ENCODE results near the gene HTR3A. TPM values are rescaled to one million over a fixed set of nuclear protein-coding genes. Genes with fewer than 3 reads are reported as not detected.

Gene HTR3A
- total and polyA plus RNA-seq, 10 donors, result 0.38 to 2.9 (median 0.57) TPM; not detected in 1

DNA sequence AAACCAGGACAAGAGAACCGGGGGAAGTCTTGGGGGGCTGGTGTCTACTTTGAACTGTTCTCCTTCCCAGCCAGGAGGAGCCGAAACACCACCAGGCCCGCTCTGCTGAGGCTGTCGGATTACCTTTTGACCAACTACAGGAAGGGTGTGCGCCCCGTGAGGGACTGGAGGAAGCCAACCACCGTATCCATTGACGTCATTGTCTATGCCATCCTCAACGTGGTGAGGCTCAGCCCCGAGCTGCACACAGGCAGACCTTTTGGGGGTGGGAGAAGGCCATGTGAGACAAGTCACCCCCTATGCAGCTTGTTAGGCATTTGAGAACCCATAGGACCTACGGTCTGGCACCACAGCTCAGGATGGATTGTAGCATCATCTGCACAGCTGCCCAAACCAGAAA is 2.8 kb downstream of the HTR3A start:
- peak overlapping the region in 4 of 8 donors; percentile 24 to 79 (median 56) for H3K27ac ChIP-seq
- H3K4me3 ChIP-seq, result no peak overlapping the region
- peak; percentile 82 for DNase-seq
- TF ChIP-seq, protein P1, sequence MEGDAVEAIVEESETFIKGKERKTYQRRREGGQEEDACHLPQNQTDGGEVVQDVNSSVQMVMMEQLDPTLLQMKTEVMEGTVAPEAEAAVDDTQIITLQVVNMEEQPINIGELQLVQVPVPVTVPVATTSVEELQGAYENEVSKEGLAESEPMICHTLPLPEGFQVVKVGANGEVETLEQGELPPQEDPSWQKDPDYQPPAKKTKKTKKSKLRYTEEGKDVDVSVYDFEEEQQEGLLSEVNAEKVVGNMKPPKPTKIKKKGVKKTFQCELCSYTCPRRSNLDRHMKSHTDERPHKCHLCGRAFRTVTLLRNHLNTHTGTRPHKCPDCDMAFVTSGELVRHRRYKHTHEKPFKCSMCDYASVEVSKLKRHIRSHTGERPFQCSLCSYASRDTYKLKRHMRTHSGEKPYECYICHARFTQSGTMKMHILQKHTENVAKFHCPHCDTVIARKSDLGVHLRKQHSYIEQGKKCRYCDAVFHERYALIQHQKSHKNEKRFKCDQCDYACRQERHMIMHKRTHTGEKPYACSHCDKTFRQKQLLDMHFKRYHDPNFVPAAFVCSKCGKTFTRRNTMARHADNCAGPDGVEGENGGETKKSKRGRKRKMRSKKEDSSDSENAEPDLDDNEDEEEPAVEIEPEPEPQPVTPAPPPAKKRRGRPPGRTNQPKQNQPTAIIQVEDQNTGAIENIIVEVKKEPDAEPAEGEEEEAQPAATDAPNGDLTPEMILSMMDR (IDR thresholded peaks at IDR 0.05 in 8 of 11, conservative IDR thresholded peaks at IDR 0.05 in 3 of 11), result no peak
- TF ChIP-seq POLR2AphosphoS5 (IDR thresholded peaks at IDR 0.05) (peak in 2 of 3 donors; percentile 59 to 67), POLR2A (IDR thresholded peaks at IDR 0.05) (no peak)
- WGBS, 5 donors, result 70 to 79% (median 74%) methylated on average over 9 to 11 of the region's 11 CpGs
- intact Hi-C loops (cut with DNase I; ENCODE audit: low total_unique reads), result no loop called here
- peaks cover 0 to 56% (median 15%) of the 10 kb centered on the region in 6 donors for H3K4me1 ChIP-seq
- no peaks in the 10 kb centered on the region for H3K9me3 ChIP-seq
- no peaks in the 10 kb centered on the region for H3K36me3 ChIP-seq
- H3K27me3 ChIP-seq (replicated peaks in 1 of 7), result peaks cover 0 to 15% (median 0%) of the 10 kb centered on the region in 7 donors

- Histone ChIP-seq H3K4me1 (peaks cover 0 to 54% (median 15%) of the 10 kb centered on the region in 6 donors), H3K36me3 (no peaks in the 10 kb centered on the region), H3K9me3 (no peaks in the 10 kb centered on the region), H3K27me3 (replicated peaks in 1 of 7) (peaks cover 0 to 15% (median 0%) of the 10 kb centered on the region in 7 donors), H3K4me3 (no peak overlapping the region), H3K27ac (no peak overlapping the region)
- WGBS, 5 donors, result 56 to 69% (median 61%) methylated on average over 1 of the region's 1 CpG
- intact Hi-C loops (cut with DNase I; ENCODE audit: low total_unique reads), result no loop called here
- no peak for DNase-seq
- TF ChIP-seq, protein P1 (IDR thresholded peaks at IDR 0.05 in 8 of 11, conservative IDR thresholded peaks at IDR 0.05 in 3 of 11), result no peak
- TF ChIP-seq POLR2AphosphoS5 (IDR thresholded peaks at IDR 0.05) (no peak), POLR2A (IDR thresholded peaks at IDR 0.05) (no peak)
Observed at GRCh38 chr11:113979431-113979830, 4.5 kb downstream of the HTR3A start.

DNA sequence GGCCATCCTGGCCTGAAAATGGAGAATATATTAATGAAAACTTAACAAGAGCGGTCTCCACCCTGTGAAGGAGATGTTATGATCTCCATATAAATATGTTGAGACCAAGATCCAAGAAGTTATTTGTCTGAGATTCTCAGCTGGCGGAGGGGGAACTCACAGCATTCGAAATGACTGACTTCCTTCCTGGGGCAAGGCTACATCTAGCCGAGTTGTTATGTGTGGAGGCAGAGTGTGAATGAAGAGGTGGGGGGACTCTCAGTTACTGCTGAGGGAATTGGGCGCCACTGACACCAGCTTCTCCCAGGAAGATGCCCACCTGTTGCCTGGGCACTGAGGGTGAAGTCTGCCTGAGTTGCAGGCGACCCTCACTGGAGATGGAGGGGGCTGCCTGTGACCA is 5.9 kb downstream of the HTR3A start:
- TF ChIP-seq POLR2AphosphoS5 (IDR thresholded peaks at IDR 0.05), result no peak
- TF ChIP-seq POLR2A (IDR thresholded peaks at IDR 0.05), result no peak
- TF ChIP-seq, protein P1 (IDR thresholded peaks at IDR 0.05 in 8 of 11, conservative IDR thresholded peaks at IDR 0.05 in 3 of 11), result no peak
- Histone ChIP-seq H3K27me3 (replicated peaks in 1 of 7) (peaks cover 0 to 12% (median 0%) of the 10 kb centered on the region in 7 donors), H3K27ac (no peak overlapping the region), H3K4me1 (peaks cover 0 to 41% (median 7%) of the 10 kb centered on the region in 6 donors), H3K9me3 (no peaks in the 10 kb centered on the region), H3K36me3 (no peaks in the 10 kb centered on the region), H3K4me3 (no peak overlapping the region)
- 37 to 46% (median 42%) methylated on average over 6 of the region's 6 CpGs for WGBS, 5 donors
- intact Hi-C loops (cut with DNase I; ENCODE audit: low total_unique reads), result no loop called here
- no peak for DNase-seq

GRCh38 chr11:113982306-113982705 is 7.4 kb downstream of the HTR3A start:
- Histone ChIP-seq H3K9me3 (no peaks in the 10 kb centered on the region), H3K27ac (no peak overlapping the region), H3K4me1 (peaks cover 0 to 32% (median 3%) of the 10 kb centered on the region in 6 donors), H3K4me3 (no peak overlapping the region), H3K27me3 (replicated peaks in 1 of 7) (peaks cover 0 to 21% (median 0%) of the 10 kb centered on the region in 7 donors), H3K36me3 (no peaks in the 10 kb centered on the region)
- TF ChIP-seq, protein P1 (IDR thresholded peaks at IDR 0.05 in 8 of 11, conservative IDR thresholded peaks at IDR 0.05 in 3 of 11), result no peak
- TF ChIP-seq POLR2A (IDR thresholded peaks at IDR 0.05) (no peak), POLR2AphosphoS5 (IDR thresholded peaks at IDR 0.05) (no peak)
- intact Hi-C loops (cut with DNase I; ENCODE audit: low total_unique reads), result no loop called here
- DNase-seq, result no peak

Data from spleen (tissue), 11 donors.